Breast epithelium (tissue), 4 donors: Measurements from ENCODE around the gene SRSF11. TPM values are rescaled to one million over a fixed set of nuclear protein-coding genes. Genes with fewer than 3 reads are reported as not detected.
A peak's percentile ranks its signal among the peaks of the same experiment; 100 is the strongest.
"Not testable (repeated sequence)": the region's sequence is repeated elsewhere in the genome, so short reads cannot be mapped to it uniquely, and the experiment has no call there.

Experiments
- DNase-seq, 2 donors: peaks; one replicate each; pipeline ENCODE4 v3.0.0-alpha.2; 2019; ENCODE audit warnings: low spot score in 2 of 2
- H3K27ac ChIP-seq, 2 donors: fragments of 200-600 bp; sonication (generic) in 1 of 2; one replicate each; pipeline ENCODE4 v1.5.1; 2016 to 2019; ENCODE audit warnings: mild to moderate bottlenecking in 1 of 2
- H3K27me3 ChIP-seq, 2 donors: fragments of 200-600 bp; sonication (generic) in 1 of 2; one replicate each; pipeline versions ENCODE4 v1.5.1 to v1.6.0; 2017 to 2019; ENCODE audit warnings: control low read depth in 1 of 2, mild to moderate bottlenecking in 1 of 2
- H3K36me3 ChIP-seq: fragments of 200-600 bp; one replicate; pipeline ENCODE4 v1.5.1; 2019
- H3K4me1 ChIP-seq, 2 donors: fragments of 200-600 bp; sonication (generic); one replicate each; pipeline ENCODE4 v1.5.1; 2016 to 2019; ENCODE audit warnings: control low read depth in 1 of 2
- H3K4me3 ChIP-seq, 3 donors: fragments of 200-600 bp; sonication (generic); 1 replicate in 2 of 3; 2 replicates in 1 of 3; pipeline ENCODE4 v1.5.1; 2016 to 2019; ENCODE audit warnings: mild to moderate bottlenecking in 3 of 3, moderate library complexity in 2 of 3
- H3K9me3 ChIP-seq, 2 donors: fragments of 200-600 bp; sonication (generic) in 1 of 2; one replicate each; pipeline ENCODE4 v1.5.1; 2016 to 2019; ENCODE audit warnings: control low read depth in 1 of 2
- POLR2A ChIP-seq: fragments of 450-650 bp; IDR thresholded peaks from one replicate; pipeline ENCODE4 v1.6.1; 2016; ENCODE audit warnings: antibody characterized with exemption, mild to moderate bottlenecking, moderate library complexity
- POLR2AphosphoS5 ChIP-seq, 3 donors: sonication (generic); formaldehyde crosslinking; IDR thresholded peaks; one replicate each; pipeline ENCODE4 v1.6.1; 2017; ENCODE audit warnings: antibody characterized with exemption in 3 of 3
- intact Hi-C: fragments of 100-400 bp; cut with DNase I; formaldehyde crosslinking; loops from one replicate; pipeline ENCODE4 v1.15.1; 2023; ENCODE audit warnings: low total_unique reads
- total RNA-seq, 3 donors: library from RNA; depleted of rRNA; stranded (reverse); fragments of >200 nt; gene quantifications; one replicate each; pipeline ENCODE4 v1.1.0, GENCODE V29; 2016
- TF ChIP-seq, protein P1 (sequence below), 3 donors: fragments of 450-650 bp; IDR thresholded peaks; one replicate each; pipeline ENCODE4 v1.5.1; 2016 to 2017; ENCODE audit warnings: antibody characterized with exemption in 3 of 3, mild to moderate bottlenecking in 3 of 3, moderate library complexity in 3 of 3

Gene SRSF11
- 100 to 1,000 TPM; 200 to 295 (median 225) TPM for total RNA-seq

DNA sequence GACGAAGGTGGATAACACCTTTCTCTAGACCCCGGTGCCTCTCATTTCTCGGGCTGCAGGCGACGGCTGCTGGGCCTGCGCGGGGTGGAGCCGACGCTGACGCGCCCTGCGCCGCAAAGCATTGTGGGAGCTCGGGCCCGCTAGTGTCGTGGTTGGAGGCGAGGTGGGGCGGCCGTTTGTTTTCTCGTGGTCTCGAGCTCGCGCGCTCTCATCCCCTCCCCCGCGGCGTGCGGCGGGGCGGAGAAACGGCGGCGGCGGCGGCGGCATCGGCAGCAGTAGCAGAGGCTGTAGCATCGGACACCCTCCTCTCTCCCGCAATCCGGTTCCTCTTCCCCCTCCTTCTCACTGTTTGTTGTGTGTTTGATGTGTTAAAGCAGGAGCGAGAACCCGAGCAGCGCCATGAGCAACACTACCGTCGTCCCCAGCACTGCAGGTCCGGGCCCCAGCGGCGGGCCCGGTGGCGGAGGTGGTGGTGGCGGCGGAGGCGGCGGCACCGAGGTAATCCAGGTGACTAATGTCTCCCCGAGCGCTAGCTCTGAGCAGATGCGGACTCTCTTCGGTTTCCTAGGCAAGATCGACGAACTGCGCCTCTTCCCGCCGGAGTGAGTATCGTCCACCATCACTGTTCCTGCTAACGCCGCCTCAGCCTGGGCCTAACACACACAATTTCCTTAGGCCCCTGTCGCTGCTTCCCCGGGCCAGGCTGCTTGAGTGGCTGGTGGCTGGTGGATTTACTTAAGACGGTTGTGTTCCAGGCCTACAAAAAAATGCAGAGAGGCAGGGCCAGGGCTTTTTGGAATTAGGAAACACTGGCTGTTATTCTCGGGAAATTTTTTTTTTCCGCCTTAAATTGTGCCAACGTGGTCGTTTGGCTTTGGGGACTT is at the start of gene SRSF11:
SRSF11 (plus strand) TSS at position 143 of the 884 bp plus-strand sequence; CDS start at position 400, 257 bp downstream.
- no peaks in the 10 kb centered on the region for H3K36me3 ChIP-seq
- H3K27ac ChIP-seq, result peak within 1 kb of the TSS; percentile 98 to 99
- H3K4me1 ChIP-seq, result no peaks in the 10 kb centered on the region
- intact Hi-C loops, result loop anchor here (2.0 kb wide), 1 partner anchor 41 kb away; no protein-coding TSS in a partner anchor
- TF ChIP-seq POLR2A (peak; percentile 63), POLR2AphosphoS5 (IDR thresholded peaks at IDR 0.05) (peak; percentile 60 to 94 (median 90))
- TF ChIP-seq, protein P1, sequence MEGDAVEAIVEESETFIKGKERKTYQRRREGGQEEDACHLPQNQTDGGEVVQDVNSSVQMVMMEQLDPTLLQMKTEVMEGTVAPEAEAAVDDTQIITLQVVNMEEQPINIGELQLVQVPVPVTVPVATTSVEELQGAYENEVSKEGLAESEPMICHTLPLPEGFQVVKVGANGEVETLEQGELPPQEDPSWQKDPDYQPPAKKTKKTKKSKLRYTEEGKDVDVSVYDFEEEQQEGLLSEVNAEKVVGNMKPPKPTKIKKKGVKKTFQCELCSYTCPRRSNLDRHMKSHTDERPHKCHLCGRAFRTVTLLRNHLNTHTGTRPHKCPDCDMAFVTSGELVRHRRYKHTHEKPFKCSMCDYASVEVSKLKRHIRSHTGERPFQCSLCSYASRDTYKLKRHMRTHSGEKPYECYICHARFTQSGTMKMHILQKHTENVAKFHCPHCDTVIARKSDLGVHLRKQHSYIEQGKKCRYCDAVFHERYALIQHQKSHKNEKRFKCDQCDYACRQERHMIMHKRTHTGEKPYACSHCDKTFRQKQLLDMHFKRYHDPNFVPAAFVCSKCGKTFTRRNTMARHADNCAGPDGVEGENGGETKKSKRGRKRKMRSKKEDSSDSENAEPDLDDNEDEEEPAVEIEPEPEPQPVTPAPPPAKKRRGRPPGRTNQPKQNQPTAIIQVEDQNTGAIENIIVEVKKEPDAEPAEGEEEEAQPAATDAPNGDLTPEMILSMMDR (IDR thresholded peaks at IDR 0.05), result peak in 1 of 3 donors; percentile 38
- no peaks in the 10 kb centered on the region for H3K9me3 ChIP-seq
- peak; percentile 91 to 95 for DNase-seq
- H3K27me3 ChIP-seq, result no peaks in the 10 kb centered on the region
- peak within 1 kb of the TSS; percentile 58 to 79 (median 70) for H3K4me3 ChIP-seq

GRCh38 chr1:70171512-70171911 is 49.7 kb upstream of the SRSF11 start:
- Histone ChIP-seq H3K27ac (no peak overlapping the region), H3K4me1 (no peaks in the 10 kb centered on the region), H3K4me3 (no peak overlapping the region), H3K36me3 (no peaks in the 10 kb centered on the region), H3K9me3 (no peaks in the 10 kb centered on the region), H3K27me3 (no peaks in the 10 kb centered on the region)
- intact Hi-C loops, result no loop called here
- TF ChIP-seq POLR2A (no peak), POLR2AphosphoS5 (IDR thresholded peaks at IDR 0.05) (no peak)
- TF ChIP-seq, protein P1 (IDR thresholded peaks at IDR 0.05), result no peak
- no peak for DNase-seq

DNA sequence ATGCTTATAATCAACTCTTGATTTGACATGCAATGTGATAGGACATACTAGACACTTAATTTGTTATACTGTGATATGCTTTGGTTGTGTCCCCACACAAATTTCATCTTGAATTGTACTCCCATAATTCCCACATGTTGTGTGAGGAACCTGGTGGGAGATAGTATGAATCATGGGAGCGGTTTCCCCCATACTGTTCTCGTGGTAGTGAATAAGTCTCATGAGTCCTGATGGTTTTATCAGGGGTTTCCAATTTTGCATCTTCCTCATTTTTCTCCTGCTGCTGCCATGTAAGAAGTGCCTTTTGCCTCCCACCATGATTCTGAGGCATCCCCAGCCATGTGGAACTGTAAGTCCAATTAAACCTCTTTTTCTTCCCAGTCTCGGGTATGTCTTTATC is 36.0 kb upstream of the SRSF11 start:
- H3K27me3 ChIP-seq, H3K36me3 ChIP-seq, intact Hi-C loops, H3K27ac ChIP-seq, H3K4me3 ChIP-seq, H3K9me3 ChIP-seq, H3K4me1 ChIP-seq, DNase-seq: not testable (repeated sequence)

GRCh38 chr1:70188522-70188921 is 32.7 kb upstream of the SRSF11 start:
- H3K4me3 ChIP-seq, result no peak overlapping the region
- H3K9me3 ChIP-seq, result no peaks in the 10 kb centered on the region
- intact Hi-C loops, result no loop called here
- no peak for DNase-seq
- H3K4me1 ChIP-seq, result no peaks in the 10 kb centered on the region
- TF ChIP-seq POLR2A (no peak), POLR2AphosphoS5 (IDR thresholded peaks at IDR 0.05) (no peak)
- TF ChIP-seq, protein P1 (IDR thresholded peaks at IDR 0.05), result no peak
- H3K36me3 ChIP-seq, result no peaks in the 10 kb centered on the region
- H3K27me3 ChIP-seq, result no peaks in the 10 kb centered on the region
- H3K27ac ChIP-seq, result no peak overlapping the region

DNA sequence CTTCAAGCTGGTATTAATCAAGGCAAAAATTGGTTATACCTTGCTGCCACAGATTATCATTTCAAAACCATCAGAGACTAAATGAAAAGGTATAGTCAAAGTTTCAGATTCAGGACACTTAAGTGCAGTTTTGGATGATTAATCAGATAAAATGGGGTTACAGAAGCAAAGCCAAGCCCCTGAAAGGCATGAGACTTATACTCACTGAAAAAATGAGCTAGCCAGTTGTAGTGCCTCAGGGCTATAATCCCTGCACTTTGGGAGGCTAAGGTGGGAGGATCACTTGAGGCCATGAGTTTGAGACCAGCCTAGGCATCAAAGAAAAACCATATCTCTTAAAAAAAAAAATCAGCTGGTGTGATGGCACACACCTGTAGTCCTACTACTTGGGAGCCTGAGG is 31.0 kb upstream of the SRSF11 start:
- H3K36me3 ChIP-seq, result no peaks in the 10 kb centered on the region
- H3K4me3 ChIP-seq, result no peak overlapping the region
- TF ChIP-seq, protein P1 (IDR thresholded peaks at IDR 0.05), result no peak
- TF ChIP-seq POLR2AphosphoS5 (IDR thresholded peaks at IDR 0.05) (no peak), POLR2A (no peak)
- DNase-seq, result no peak
- no peaks in the 10 kb centered on the region for H3K4me1 ChIP-seq
- H3K27ac ChIP-seq, result no peak overlapping the region
- H3K27me3 ChIP-seq, result no peaks in the 10 kb centered on the region
- intact Hi-C loops, result no loop called here
- no peaks in the 10 kb centered on the region for H3K9me3 ChIP-seq

- DNase-seq, H3K27me3 ChIP-seq, H3K9me3 ChIP-seq, H3K4me3 ChIP-seq, intact Hi-C loops, H3K27ac ChIP-seq, H3K4me1 ChIP-seq, H3K36me3 ChIP-seq: not testable (repeated sequence)
Measured at GRCh38 chr1:70192446-70192845, 28.7 kb upstream of the SRSF11 start.
